Lung microvascular endothelial cell (primary cell): Measurements from ENCODE around the gene FOXN3. TPM values are rescaled to one million over a fixed set of nuclear protein-coding genes. Genes with fewer than 3 reads are reported as not detected.
A peak's percentile ranks its signal among the peaks of the same experiment; 100 is the strongest.

Experiments used
- DNase-seq, 2 donors: peaks; one replicate each; pipeline versions ENCODE4 v3.0.0 to v3.0.0-alpha.2; 2010; ENCODE audit warnings: low read depth in 2 of 2
- total RNA-seq: library from RNA; depleted of rRNA; stranded (reverse); fragments of >200 nt; gene quantifications from 2 replicates; pipeline ENCODE4 v1.2.1, GENCODE V29; 2014

FOXN3 gene
- total RNA-seq, 1 donor from 2014 or later: 37.9 TPM

DNA sequence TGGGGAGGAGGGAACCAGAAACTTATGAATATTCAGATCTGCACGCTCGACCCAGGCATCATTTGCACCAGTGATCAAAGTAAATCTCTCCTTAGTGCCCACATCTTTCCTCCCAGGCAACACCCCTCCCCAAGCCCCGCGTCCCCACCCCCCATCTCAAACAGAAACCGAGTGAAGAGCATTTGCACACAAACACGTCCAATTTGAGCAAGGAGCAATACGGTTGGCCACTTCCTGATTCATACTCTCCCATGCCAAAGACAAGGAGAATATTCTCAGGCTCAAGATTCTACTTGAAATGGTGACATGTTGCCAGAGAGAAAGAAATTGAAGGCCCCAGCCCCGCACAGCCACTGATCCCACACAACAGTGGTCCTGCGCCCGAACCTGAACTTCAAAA lies 7.1 kb downstream of the FOXN3 start:
- no peak for DNase-seq

DNA sequence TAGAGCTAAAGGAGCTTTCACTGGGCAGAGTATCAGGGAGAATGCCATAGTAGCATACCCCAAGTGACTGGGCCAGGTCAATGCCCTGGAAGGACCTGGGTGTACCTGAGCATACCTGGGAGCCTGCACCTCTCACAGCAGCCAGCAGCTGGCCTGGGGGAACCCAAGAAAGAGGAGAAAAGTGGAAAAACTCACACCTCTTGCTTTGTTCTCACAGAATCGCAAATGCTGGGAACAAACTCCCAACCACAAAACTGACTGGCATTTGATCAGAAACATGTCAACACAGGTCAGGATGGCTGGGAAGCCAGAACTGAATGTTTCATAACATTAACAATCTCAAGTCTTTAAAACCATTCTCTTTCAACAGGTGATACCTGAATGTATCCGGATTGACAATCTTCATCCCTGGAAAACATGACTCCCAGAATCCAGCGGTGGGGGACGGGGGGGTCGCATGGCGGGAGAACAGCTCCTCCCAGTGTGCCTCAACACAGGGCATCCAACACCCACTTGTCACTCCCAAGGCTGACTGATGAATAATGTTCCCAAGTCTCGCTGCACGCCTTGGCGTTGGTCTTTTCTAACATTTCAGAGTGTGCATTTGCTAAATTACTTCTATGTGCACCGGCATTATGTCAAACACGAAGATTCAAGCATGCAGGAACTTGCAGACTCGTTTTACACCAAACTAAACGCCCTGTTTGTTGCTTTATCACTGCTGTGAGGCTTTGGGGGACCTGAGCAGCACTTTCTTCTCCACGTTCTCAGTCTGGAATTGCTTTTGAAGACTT lies 7.9 kb downstream of the FOXN3 start:
- no peak for DNase-seq

DNA sequence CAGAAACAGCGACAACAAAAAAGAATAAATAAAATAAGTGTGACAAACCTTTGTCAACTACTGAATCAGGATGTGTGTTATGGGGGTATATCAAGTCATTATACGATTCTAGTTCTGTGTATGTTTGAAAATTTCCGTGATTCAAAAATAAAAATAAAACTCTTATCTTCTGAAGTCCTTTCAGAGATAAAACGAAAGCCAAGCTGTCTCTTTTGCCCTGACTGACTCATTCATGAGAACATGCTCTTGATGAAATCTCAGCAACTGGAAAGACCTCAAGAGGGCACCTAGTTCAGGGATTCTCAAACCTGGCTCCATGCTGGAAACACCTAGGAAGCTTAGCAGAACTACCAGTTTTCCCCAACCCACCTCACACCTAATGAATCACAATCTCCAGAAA lies 9.2 kb downstream of the FOXN3 start:
- no peak for DNase-seq

DNA sequence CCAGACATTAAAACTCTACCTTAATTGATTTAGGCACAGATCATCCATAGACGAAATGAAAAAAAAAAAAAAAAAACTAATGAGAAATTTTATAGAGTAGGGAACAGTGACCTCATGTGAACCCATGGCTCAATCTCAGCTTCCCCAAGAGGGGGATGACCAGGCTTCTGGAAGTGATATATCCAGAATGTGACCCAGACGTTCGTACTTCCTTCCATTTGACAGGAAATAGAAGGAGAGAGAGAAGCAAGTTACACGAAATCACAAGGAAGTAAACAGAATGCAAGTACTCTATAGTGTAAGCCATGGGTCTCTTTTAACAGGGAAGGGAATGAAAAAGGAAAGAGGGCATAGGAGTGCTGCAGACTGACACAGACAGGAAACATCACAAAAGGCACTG lies 10.1 kb downstream of the FOXN3 start:
- DNase-seq: peak in 1 of 2 donors; percentile 49

DNA sequence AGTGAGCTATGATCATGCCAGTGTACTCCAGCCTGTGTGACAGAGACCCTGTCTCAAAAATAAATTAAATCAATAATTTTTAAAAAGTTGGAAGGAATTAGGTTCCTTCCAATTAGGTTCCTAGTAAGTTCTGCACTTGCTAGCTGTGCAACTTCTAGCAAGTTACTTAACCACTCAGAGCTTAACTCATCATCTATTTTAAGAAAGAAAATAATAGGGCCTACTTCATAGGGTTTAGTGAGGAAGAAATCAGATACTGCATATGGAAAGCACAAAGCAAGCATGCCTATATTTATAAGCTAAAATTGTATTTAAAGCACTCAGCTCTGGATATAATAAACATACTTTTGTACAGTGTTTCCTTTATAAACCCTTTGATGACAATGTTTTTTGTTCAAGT lies 10.7 kb downstream of the FOXN3 start:
- no peak for DNase-seq

DNA sequence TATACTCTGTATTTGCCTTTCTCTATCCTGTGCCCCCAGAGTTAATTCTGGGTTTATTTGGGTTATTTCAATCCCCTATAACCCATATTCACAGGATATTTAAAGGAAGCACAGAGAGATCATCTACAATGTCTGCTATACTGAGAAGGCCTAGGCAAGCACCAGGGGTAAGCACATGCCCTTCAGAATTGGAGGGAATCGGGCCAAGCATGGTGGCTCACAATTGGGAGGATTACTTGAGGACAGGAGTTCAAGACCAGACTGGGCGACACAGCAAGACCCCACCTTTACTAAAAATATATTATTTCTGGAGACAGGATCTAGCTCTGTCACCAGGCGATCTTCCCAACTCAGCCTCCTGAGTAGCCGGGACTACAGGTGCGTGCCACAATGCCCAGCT lies 11.3 kb downstream of the FOXN3 start:
- DNase-seq: no peak

DNA sequence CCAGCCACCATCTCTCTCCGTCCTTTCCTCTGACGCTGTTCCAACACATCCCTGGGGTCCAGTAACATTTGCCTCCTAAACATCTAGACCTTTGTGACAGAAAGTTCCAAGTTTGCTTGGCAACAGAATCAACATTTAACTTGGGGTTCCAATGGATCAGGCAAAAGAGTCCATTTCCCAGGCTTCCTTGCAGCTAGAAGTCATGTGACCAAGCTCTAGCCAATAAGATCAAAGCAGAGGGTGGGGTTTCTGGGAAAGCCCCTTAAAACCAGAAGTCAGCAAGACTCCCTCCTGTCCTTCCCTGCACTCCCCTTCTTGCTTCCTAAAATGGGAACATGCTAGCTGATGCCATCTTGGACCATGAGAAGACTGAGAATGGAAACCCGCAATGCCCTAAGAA lies 14.7 kb downstream of the FOXN3 start:
- DNase-seq: no peak

DNA sequence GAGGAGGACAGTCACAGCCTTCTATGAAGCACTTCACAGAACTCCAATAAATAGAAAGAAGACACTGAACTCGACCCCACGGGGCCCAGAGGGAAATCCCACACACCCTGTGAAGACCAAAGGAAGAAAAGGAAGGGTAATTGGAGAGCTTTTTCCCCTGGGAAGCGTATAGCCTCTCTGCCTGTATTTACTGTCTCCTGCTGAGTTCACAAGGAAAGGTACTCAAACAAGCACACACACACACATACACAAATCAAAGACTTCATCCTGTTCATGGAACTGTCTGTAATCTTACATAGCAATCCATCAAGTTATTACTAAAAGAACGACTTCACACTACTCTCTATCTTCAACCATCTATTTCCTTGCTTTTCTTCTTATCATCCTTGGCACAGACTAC lies 15.3 kb downstream of the FOXN3 start:
- no peak for DNase-seq

DNA sequence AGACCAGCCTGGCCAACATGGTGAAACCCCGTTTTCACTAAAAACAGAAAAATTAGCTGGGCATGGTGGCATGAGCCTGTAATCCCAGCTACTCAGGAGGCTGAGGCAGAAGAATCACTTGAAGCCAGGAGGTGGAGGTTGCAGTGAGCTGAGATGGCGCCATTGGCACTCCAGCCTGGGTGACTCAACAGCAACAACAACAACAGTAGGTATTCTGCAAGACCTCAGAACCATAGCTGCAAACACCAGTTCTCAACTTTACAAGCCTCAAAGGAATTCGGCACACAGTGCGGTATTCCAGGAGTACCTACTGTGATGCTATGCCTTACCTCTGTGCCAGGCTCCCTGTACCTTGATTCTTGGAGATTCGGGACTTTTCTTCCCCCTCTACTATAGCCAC lies 15.8 kb downstream of the FOXN3 start:
- DNase-seq: no peak

DNA sequence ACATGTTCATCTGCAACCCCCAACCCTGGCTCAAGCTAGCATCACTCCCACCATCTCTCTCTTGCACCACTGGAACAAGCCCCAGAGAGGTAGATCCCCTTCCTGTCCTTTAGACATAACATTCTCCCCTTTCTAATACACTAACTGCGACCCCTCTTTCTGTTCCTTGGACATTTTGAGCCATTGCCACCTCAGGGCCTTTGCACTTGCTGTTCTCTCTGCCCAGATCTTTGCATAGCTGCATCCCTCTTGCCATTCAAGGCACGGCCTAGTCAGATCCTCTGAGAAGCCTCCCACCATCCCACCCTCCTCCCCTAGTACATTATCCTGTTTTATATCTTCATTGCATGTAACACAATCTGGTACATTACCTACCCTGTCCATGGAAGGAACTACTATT lies 16.5 kb downstream of the FOXN3 start:
- no peak for DNase-seq

DNA sequence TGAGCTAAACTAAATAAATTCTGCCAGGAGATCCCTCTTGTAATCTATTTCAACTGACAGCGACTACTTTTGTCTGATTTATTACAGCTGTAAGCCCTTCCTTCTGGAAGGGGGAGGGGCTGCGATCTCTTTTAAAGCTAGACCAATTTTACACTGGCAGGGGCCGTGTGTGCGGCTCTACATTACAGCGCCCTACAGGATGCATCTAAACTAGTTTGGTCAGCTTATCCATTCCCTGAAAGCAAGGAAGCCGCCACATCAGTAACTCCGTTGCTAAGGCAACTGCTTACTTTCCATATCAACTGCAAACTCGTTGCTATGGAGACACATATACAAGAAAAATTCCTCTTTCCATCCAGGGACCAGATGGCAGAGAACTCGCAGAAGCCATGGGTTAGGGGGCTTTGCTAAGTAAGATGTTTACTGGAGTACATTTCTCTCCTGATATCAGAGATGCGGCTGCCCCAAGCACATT lies 17.4 kb downstream of the FOXN3 start:
- DNase-seq: peak; percentile 87 to 90

DNA sequence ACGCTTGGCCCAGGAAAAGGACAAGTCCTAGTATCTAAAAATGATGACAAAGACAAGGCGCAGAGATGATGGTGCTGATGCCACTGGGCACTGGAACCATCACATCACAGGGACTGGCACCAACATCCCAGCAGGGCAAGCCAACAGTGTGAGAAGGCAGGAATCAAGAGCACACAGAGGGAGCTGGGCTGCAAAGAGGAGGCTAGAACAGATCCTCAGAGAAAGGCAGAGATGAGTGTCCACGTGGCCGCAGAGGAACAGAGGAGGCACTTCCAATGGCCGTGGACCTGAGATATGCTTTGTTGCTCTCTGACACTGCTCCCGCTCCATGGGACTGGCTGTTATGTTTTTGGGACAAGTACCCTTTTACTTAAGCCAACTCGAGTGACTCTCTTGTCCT lies 17.9 kb downstream of the FOXN3 start:
- no peak for DNase-seq

DNA sequence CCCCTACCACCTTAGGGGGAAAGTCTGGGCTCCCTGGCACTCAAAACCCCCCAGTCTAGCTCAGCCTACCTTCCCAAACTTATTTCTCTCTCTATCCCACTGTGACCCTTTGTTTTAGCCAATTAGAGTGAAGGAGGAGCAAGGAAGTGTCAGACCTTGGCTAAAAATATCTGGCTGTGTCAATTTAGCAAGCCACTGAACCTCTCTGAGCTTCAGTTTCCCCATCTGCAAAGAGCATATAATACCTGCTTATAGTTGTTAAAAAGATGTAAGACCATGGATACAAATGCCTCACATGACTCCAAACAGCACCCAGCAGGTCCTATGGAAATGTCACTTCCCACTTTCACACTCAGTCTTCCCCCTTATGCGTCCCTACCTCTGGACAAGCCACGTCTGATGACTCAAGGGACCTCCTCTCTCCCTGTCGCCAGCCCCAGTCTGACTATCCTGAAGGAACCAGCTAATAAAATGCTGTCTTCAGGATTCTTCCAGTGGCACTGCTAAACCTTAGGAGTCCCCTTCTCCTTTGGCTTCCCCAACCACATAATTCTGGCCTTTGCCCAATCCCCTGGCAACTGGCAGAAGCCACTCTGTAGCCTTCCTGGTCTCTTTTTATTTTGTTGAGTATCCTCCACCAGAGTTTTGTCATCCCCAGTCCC lies 19.3 kb downstream of the FOXN3 start:
- no peak for DNase-seq

DNA sequence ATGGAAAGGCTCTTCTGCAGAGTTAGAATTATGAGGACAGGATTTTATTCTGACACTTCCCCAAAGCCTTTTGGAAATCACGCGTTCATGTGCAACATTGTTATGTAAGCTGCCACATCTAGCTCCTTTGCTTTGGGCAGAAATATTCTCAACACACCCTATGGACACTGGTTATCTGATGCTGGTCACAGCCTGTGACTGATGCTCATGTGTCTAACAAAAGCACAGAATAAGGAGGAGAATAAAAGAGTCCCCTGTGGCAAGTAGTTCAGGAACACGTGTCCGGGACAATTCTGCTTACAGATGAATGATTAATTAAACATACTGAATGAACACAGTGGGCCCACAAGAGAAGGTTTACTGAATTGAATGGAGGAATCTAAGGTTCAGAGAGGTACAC lies 22.1 kb downstream of the FOXN3 start:
- no peak for DNase-seq

DNA sequence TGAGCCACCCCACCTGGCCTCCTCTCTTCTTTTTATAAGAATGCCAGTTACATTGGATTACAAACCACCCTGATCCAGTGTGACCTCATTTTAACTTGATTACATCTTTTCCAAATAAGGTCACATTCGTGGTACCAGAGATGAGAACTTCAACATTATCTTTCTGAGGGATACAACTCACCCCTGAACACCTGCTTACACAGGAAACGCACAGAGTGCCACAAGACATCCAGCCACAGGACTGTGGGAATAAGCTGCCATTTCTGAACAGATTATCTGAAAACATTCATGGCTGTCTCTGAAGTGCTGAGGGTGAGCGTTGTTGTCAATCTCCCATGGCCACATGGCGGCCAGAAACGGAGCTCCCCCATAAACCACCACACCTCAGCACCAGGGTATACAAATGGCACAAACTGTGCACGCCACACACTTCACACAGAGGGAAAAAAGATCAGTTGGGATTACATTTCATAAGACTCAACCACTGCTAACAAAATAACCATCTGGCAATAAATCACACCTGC lies 23.7 kb downstream of the FOXN3 start:
- DNase-seq: no peak

DNA sequence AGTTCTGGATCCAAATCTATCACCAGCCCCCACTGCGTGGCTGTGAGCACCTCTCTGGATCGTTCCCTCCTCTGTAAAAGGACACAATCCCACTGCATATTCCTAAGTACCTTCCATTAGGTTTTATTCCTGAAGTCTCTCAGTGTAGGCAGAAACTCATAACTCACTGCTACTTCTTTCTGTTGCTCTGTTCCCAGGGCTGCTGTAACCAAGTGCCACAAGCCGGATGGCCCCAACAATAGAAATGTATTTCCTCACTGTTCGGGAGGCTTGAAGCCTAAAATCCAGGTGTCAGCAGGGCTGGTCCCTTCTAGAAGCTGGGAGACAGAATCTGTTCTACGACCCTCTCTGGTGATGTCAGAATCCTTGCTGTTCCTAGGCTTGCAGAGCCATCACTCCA lies 24.9 kb downstream of the FOXN3 start:
- DNase-seq: peak in 1 of 2 donors; percentile 26

DNA sequence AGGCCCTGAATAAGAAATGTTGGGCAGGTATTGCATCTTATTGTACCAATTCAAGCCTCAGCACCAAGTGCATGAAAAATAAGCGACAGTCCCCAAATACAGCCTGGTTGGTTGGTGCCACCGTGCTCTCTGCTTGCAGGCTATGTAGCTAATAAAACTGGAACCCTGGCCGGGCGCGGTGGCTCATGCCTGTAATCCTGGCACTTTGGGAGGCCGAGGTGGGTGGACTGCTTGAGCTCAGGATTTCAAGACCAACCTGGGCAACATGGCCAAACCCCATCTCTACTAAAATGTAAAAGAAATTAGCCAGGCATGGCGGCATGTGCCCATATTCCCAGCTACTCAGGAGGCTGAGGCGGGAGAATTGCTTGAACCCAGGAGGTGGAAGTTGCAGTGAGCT lies 25.5 kb downstream of the FOXN3 start:
- DNase-seq: no peak

DNA sequence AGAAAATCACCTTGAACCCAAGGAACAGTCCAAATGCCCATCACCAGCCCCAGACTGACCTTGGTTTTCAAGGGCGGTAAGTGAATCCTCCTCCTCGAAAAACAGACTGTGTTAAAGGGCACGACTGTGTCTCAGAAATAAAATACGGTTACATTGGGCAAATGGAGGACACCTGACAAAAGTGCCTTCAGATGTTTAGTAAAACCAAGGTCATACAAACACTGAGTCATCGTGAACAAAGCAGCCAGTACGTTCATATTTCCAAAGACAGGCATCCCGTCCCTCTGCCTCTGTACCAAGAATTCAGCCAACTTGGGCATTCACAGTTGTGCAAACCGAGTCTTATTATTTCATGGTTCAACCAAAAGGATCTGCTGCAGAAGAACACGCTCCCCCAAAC lies 25.9 kb downstream of the FOXN3 start:
- peak in 1 of 2 donors; percentile 11 for DNase-seq

DNA sequence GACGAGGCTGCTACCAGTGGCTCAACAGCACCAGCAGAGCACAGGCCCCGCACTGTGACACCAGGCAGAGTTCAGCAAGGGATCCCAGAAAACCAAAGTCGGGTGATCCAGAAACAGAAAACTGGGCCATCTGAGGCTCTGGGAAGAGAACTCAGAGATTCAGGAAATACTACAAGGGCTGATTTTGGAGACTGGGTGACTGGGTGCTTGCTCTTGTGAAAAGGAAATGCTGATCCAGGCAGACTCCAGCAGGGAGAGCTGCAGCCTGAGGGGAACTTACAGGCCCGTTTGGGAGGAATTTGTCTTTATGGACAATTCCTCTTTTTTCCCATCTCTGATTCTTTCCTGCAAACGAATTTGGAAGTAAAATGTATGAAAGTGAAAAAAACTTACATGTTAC lies 28.2 kb downstream of the FOXN3 start:
- peak in 1 of 2 donors; percentile 35 for DNase-seq

DNA sequence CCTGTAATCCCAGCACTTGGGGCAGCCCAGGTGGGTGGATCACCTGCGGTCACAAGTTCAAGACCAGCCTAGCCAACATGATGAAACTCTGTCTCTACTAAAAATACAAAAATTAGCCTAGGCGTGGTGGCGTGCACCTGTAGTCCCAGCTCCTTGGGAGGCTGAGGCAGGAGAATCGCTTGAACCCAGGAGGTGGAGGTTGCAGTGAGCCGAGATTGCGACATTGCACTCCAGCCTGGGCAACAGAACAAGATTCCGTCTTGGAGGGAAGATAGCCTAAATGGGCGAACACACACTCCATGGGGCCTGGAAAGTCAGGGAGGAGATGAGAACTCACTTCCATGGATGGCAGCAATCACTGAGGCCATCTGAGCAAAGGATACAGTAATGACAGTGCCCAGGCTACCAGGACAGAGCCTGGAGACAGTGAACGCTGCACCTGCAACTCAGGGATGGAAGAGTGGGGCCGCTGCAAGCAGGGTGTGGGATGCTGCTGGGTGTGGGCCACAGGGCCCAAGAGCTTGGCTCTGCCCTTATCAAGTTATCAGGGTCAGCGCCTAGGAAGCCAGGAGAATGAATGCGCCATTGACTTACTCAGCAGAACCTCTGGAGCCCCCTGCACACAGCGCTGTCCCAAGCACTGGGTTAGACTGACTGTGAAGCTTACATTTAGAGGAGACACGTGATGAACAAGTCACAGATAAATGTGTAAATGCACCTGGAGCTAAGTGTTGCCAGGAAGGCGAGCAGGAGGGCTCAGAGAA lies 28.9 kb downstream of the FOXN3 start:
- no peak for DNase-seq

DNA sequence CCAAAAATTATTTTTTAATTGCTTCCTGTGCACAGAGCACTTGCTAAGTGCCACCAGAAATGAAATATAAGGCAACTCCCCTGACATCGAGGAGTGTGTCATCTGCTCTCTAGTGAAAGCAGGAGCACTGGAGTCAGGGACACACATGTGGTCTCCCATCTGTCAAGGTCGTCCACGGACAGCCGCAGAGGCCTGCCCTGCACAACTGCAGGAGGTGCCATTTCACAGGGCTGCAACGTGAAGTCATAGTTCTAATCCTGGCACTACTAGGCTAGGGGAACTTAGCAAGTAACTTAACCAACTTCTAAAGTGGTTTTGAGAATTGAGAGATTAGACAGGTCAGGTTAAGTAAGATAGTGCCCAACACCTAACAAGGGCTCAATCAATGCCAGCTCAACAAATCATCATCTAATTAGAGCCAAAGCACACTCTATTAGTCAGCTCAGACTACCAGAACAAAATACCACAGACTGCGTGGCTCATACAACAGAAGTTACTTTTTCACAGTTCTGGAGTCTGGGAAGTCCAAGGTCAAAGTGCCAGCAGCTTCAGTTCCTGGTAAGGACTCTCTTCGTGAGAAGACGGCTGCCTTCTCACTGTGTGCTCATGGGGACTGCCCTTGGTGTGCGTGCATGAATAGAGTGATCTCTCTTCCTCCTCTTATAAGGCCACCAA lies 30.7 kb downstream of the FOXN3 start:
- DNase-seq: peak in 1 of 2 donors; percentile 91

DNA sequence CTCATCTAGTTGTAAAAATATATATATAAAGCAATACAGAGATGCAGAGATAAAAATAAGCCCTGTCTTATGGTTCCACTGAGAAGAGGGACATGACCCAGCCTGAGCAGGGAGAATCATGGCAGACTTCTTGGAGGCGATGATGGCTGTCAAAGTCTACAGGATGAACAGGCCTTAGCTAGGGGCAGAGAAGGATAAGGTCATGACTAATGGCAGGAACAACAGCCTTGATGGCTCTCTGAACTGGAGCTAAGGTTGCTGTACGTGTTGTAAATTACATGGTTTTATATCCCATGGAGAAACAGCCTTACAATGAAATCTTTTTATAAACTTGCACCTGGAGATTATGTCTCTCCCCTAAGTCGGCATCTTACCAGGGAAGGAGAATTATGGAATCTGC lies 32.4 kb downstream of the FOXN3 start:
- no peak for DNase-seq
